Measurements from ENCODE around the gene NEIL3. TPM values are rescaled to one million over a fixed set of nuclear protein-coding genes. Genes with fewer than 3 reads are reported as not detected.

The NEIL3 gene
- total RNA-seq, 2 donors from 2014 or later: not detected

- Histone ChIP-seq H3K4me3 (peak overlapping the region; percentile 6), H3K36me3 (no peaks in the 10 kb centered on the region), H3K4me1 (ENCODE audit: control insufficient read depth in 1 of 2, low read depth in 2 of 2) (peaks cover 10 to 22% of the 10 kb centered on the region in 2 donors), H3K27ac (no peak overlapping the region), H3K9me3 (no peaks in the 10 kb centered on the region), H3K27me3 (replicated peaks; ENCODE audit: insufficient read depth) (no peaks in the 10 kb centered on the region)
- no peak for ATAC-seq (ENCODE audit: insufficient number of reproducible peaks, low FRiP score, low read depth)
- TF ChIP-seq CTCF (IDR thresholded peaks at IDR 0.05): no peak
- DNase-seq (ENCODE audit: low spot score): no peak
These were observed 12.6 kb downstream of the NEIL3 start for GRCh38 chr4:177322266-177322665.

DNA sequence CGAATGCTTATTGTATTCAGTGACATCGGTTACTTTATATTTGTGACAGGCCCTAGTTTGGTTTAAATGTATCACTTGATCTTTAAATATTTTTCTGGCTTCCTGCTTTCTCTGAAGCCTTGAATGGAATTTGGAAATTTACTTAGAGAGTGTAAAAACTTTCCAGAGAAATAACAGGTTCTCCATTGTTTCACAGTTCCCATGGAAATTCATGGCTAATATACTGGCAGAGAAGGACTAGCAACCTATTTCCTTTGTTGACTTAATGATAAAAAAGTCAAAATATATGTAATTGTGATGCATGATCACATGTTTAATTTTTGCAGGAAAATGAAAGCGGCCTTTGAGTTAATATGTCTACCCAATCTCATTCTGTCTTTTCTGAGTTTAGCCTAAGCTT lies 13.2 kb downstream of the NEIL3 start:
- TF ChIP-seq CTCF (IDR thresholded peaks at IDR 0.05): no peak
- peak; percentile 48 for ATAC-seq (ENCODE audit: insufficient number of reproducible peaks, low FRiP score, low read depth)
- Histone ChIP-seq H3K36me3 (no peaks in the 10 kb centered on the region), H3K27me3 (replicated peaks; ENCODE audit: insufficient read depth) (no peaks in the 10 kb centered on the region), H3K9me3 (no peaks in the 10 kb centered on the region), H3K4me3 (peak overlapping the region; percentile 6), H3K27ac (no peak overlapping the region), H3K4me1 (ENCODE audit: control insufficient read depth in 1 of 2, low read depth in 2 of 2) (peaks cover 10 to 22% of the 10 kb centered on the region in 2 donors)
- DNase-seq (ENCODE audit: low spot score): no peak

GRCh38 chr4:177323416-177323815 lies 13.7 kb downstream of the NEIL3 start:
- no peak overlapping the region for H3K27ac ChIP-seq
- H3K4me1 ChIP-seq (ENCODE audit: control insufficient read depth in 1 of 2, low read depth in 2 of 2): peaks cover 10 to 22% of the 10 kb centered on the region in 2 donors
- H3K36me3 ChIP-seq: no peaks in the 10 kb centered on the region
- H3K27me3 ChIP-seq (replicated peaks; ENCODE audit: insufficient read depth): no peaks in the 10 kb centered on the region
- peak overlapping the region; percentile 3 for H3K4me3 ChIP-seq
- DNase-seq (ENCODE audit: low spot score) (no peak), ATAC-seq (ENCODE audit: insufficient number of reproducible peaks, low FRiP score, low read depth) (no peak)
- no peaks in the 10 kb centered on the region for H3K9me3 ChIP-seq
- no peak for TF ChIP-seq CTCF (IDR thresholded peaks at IDR 0.05)

- H3K27ac ChIP-seq: no peak overlapping the region
- no peak for TF ChIP-seq CTCF (IDR thresholded peaks at IDR 0.05)
- H3K36me3 ChIP-seq: no peaks in the 10 kb centered on the region
- H3K4me3 ChIP-seq: no peak overlapping the region
- no peak for DNase-seq (ENCODE audit: low spot score)
- H3K9me3 ChIP-seq: peaks cover 3% of the 10 kb centered on the region
- H3K4me1 ChIP-seq (ENCODE audit: control insufficient read depth in 1 of 2, low read depth in 2 of 2): no peaks in the 10 kb centered on the region
- H3K27me3 ChIP-seq (replicated peaks; ENCODE audit: insufficient read depth): no peaks in the 10 kb centered on the region
- ATAC-seq (ENCODE audit: insufficient number of reproducible peaks, low FRiP score, low read depth): no peak
These were observed 22.4 kb downstream of the NEIL3 start for GRCh38 chr4:177332119-177332518.

DNA sequence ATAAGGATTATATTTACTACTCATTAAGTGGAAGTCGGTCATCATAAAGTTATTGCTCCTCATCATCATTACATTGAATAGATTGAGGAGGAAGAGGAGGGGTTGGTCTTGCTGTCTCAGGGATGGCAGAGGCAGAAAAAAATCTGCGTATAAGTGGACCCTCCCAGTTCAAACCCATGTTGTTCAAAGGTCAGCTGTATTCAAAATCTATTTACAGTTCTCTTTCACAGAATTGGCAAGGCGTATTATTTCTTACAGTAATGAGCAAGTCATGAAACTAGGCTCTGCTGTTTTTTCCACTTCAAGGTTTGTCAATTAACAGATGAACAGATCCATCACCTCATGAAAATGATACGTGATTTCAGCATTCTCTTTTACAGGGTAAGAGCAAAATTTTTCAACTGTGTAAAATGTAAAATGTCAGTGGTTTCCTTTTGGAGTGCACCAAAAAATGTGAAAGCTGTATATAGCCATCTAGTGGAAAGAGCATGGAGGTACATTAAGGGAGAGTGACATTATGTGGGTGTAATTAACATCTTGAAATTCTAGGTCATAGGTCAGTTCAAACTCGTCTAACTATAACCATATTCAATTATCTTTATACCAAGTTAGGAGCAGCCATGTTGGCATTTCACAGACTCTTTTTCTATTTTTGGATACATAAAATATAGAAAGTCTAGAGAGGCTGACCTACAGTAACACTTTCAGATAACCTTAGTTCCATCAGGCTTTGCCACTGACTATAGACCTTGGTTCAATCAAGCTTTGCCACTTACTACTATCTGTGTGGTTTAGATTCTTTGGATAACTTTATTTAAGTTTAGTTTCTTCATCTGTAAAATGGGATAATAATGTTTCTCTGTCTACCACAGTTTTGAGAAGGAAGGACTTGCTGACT lies 30.1 kb downstream of the NEIL3 start:
- Histone ChIP-seq H3K9me3 (no peaks in the 10 kb centered on the region), H3K36me3 (no peaks in the 10 kb centered on the region), H3K27me3 (replicated peaks; ENCODE audit: insufficient read depth) (no peaks in the 10 kb centered on the region), H3K27ac (no peak overlapping the region), H3K4me3 (peak overlapping the region; percentile 7), H3K4me1 (ENCODE audit: control insufficient read depth in 1 of 2, low read depth in 2 of 2) (peaks cover 0 to 4% of the 10 kb centered on the region in 2 donors)
- ATAC-seq (ENCODE audit: insufficient number of reproducible peaks, low FRiP score, low read depth) (no peak), DNase-seq (ENCODE audit: low spot score) (no peak)
- TF ChIP-seq CTCF (IDR thresholded peaks at IDR 0.05): peak; percentile 69

Measured in thoracic aorta (tissue), 2 donors.